ENCODE results near the gene TLCD4. TPM values are rescaled to one million over a fixed set of nuclear protein-coding genes. Genes with fewer than 3 reads are reported as not detected.

TLCD4 gene
- total and polyA plus RNA-seq, 8 donors: 1.6 to 20.1 (median 7.7) TPM

DNA sequence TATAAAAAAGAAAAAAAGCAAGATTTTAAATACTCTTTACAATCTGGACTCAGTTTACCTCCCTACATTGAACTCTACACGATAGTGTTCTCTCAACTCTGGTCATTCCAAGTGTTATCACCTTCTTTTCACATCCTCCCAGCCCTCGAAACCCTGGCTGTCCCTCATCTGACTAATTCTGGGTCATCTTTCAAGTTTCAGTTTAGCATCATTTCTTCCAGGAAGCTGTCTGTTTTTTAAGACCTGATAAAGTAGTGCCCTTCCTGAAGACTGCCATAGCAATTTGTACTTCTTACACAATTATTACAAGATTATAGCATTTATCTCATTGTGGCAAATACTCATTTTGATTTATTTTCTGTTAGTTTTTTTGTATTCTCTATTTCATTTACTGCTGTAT is 45.6 kb upstream of the TLCD4 start:
- H3K27ac ChIP-seq: peak overlapping the region in 1 of 5 donors; percentile 84
- H3K4me1 ChIP-seq: peaks cover 5 to 21% (median 14%) of the 10 kb centered on the region in 4 donors
- peak overlapping the region; percentile 60 to 71 (median 66) for H3K4me3 ChIP-seq
- no peaks in the 10 kb centered on the region for H3K27me3 ChIP-seq
- H3K9me3 ChIP-seq: no peaks in the 10 kb centered on the region
- intact Hi-C loops (cut with DNase I; ENCODE audit: low total_unique reads): no loop called here
- TF ChIP-seq EP300 (IDR thresholded peaks at IDR 0.05) (no peak), POLR2A (IDR thresholded peaks at IDR 0.05) (no peak), POLR2AphosphoS5 (IDR thresholded peaks at IDR 0.05) (no peak)
- TF ChIP-seq, protein P1, sequence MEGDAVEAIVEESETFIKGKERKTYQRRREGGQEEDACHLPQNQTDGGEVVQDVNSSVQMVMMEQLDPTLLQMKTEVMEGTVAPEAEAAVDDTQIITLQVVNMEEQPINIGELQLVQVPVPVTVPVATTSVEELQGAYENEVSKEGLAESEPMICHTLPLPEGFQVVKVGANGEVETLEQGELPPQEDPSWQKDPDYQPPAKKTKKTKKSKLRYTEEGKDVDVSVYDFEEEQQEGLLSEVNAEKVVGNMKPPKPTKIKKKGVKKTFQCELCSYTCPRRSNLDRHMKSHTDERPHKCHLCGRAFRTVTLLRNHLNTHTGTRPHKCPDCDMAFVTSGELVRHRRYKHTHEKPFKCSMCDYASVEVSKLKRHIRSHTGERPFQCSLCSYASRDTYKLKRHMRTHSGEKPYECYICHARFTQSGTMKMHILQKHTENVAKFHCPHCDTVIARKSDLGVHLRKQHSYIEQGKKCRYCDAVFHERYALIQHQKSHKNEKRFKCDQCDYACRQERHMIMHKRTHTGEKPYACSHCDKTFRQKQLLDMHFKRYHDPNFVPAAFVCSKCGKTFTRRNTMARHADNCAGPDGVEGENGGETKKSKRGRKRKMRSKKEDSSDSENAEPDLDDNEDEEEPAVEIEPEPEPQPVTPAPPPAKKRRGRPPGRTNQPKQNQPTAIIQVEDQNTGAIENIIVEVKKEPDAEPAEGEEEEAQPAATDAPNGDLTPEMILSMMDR (IDR thresholded peaks at IDR 0.05): no peak
- no peak for DNase-seq
- 61 to 80% (median 70%) methylated on average over 2 of the region's 2 CpGs for WGBS, 5 donors
- no peaks in the 10 kb centered on the region for H3K36me3 ChIP-seq

DNA sequence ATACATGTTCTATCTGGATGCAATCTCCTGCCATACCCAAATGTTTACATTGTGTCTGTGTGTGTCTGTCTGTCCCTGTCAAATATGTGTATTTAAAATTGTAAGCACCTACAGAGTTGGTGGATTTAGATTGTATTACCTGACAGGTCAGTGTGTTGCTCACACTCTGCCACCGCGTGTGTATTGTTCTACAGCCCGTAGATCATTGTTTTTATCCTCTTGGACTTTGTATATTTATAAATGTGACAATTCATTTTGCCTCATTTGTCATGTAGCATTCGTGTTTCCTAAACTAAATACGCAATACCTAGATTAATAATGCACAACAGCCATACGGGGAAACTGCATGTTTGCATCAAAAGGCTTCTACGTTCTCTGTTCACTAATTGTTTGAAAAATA is 45.0 kb upstream of the TLCD4 start:
- intact Hi-C loops (cut with DNase I; ENCODE audit: low total_unique reads): no loop called here
- TF ChIP-seq POLR2AphosphoS5 (IDR thresholded peaks at IDR 0.05) (no peak), EP300 (IDR thresholded peaks at IDR 0.05) (no peak), POLR2A (IDR thresholded peaks at IDR 0.05) (no peak)
- TF ChIP-seq, protein P1 (IDR thresholded peaks at IDR 0.05): no peak
- H3K27me3 ChIP-seq: no peaks in the 10 kb centered on the region
- peak overlapping the region; percentile 60 to 71 (median 66) for H3K4me3 ChIP-seq
- no peaks in the 10 kb centered on the region for H3K36me3 ChIP-seq
- 4 to 9% (median 5%) methylated on average over 7 of the region's 7 CpGs for WGBS, 5 donors
- H3K9me3 ChIP-seq: no peaks in the 10 kb centered on the region
- H3K27ac ChIP-seq: peak overlapping the region in 4 of 5 donors; percentile 84 to 95 (median 93)
- H3K4me1 ChIP-seq: peaks cover 5 to 21% (median 14%) of the 10 kb centered on the region in 4 donors
- DNase-seq: peak in 1 of 2 donors; percentile 37

DNA sequence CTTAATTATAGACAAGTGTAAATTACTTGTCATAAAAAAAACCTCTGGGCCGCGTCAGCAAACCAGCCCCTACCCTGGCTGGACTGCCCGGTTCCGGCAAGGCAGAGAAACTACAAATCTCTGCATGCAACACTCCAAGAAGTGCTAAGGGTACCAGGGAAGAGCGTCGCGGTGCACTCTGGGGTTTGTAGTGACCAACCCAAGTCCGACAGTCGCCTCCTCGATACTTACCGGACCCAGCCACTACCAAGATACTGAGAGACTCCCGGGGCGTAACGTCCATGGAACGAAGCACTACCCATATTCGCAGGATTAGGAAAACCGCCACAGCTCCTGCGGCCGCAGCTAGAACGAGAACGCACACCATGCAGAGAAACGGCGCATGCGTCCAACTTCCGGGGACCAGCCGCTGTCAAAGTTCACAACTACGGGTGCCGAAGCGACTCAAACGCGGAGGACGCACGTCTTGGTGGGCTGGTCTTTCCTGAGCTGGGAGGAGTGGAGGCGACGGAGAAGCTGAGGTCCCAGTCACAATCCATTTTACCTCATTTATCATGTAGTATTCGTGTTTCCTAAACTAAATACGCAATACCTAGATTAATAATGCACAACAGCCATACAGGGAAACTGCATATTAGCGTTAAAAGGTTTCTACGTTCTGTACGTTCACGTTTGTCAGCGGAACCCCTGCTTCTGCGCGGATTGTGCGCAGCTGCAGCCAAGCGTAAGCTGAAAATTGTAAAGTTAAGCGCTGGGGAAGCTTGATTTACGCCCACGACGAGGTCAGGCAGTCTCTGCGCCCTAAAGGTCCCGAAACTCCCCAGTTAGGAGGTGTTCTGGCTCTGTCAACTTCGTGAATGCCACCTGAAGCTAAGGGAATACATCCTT is 44.4 kb upstream of the TLCD4 start, which contains the start of gene ALG14:
Gene ALG14 (minus strand): TSS at position 420 of the 888 bp plus-strand sequence. CDS start 53 bp downstream, at position 367.
- Histone ChIP-seq H3K36me3 (no peaks in the 10 kb centered on the region), H3K27me3 (no peaks in the 10 kb centered on the region), H3K27ac (peak within 1 kb of the TSS; percentile 84 to 95 (median 94)), H3K4me3 (peak within 1 kb of the TSS; percentile 60 to 71 (median 66)), H3K9me3 (no peaks in the 10 kb centered on the region), H3K4me1 (peaks cover 5 to 21% (median 14%) of the 10 kb centered on the region in 4 donors)
- DNase-seq: peak; percentile 94 to 99
- TF ChIP-seq POLR2AphosphoS5 (IDR thresholded peaks at IDR 0.05) (peak; percentile 78 to 96 (median 93)), EP300 (IDR thresholded peaks at IDR 0.05) (no peak), POLR2A (IDR thresholded peaks at IDR 0.05) (peak in 2 of 4 donors; percentile 27 to 62)
- TF ChIP-seq, protein P1 (IDR thresholded peaks at IDR 0.05): peak in 1 of 7 experiments; percentile 10
- intact Hi-C loops (cut with DNase I; ENCODE audit: low total_unique reads): no loop called here
- WGBS, 5 donors: 0 to 1% (median 0%) methylated on average over 41 to 53 of the region's 53 CpGs

DNA sequence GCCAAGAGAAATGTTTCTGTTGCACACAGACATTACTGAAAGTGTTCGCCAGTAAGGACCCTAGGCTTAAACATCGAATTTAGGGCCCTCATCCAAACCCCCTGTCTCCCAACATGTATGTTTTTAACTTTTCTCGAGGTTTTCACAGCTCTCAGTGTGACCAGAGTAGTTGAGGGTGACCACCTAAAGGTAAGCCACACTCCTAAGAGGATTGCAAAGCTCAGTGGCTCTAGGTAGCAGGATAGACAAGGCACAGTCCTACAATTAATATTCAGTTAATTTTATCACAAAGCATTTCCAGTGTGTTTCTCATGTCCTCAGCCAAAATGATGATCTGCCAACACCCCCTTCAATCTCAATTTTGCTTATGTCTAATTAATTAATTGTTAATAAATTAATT is 43.7 kb upstream of the TLCD4 start:
- Histone ChIP-seq H3K9me3 (no peaks in the 10 kb centered on the region), H3K4me1 (peaks cover 5 to 21% (median 14%) of the 10 kb centered on the region in 4 donors), H3K36me3 (no peaks in the 10 kb centered on the region), H3K27me3 (no peaks in the 10 kb centered on the region), H3K27ac (peak overlapping the region in 4 of 5 donors; percentile 84 to 95 (median 93)), H3K4me3 (peak overlapping the region; percentile 60 to 71 (median 66))
- intact Hi-C loops (cut with DNase I; ENCODE audit: low total_unique reads): no loop called here
- WGBS, 5 donors: 10 to 17% (median 11%) methylated on average over 3 of the region's 3 CpGs
- no peak for DNase-seq
- no peak for TF ChIP-seq POLR2A (IDR thresholded peaks at IDR 0.05)
- no peak for TF ChIP-seq EP300 (IDR thresholded peaks at IDR 0.05)
- TF ChIP-seq POLR2AphosphoS5 (IDR thresholded peaks at IDR 0.05): no peak
- TF ChIP-seq, protein P1 (IDR thresholded peaks at IDR 0.05): no peak

Measured in stomach (tissue), 9 donors.